NCI-H1694 (cell line): ENCODE results near the gene SEMA4G.
A peak's percentile ranks its signal among the peaks of the same experiment; 100 is the strongest.
"Not testable (repeated sequence)": the region's sequence is repeated elsewhere in the genome, so short reads cannot be mapped to it uniquely, and the experiment has no call there.

Experiments
- DNase-seq: peaks from one replicate; lab custom pipeline; 2025; lab: John Stamatoyannopoulos, UW

The SEMA4G gene

DNA sequence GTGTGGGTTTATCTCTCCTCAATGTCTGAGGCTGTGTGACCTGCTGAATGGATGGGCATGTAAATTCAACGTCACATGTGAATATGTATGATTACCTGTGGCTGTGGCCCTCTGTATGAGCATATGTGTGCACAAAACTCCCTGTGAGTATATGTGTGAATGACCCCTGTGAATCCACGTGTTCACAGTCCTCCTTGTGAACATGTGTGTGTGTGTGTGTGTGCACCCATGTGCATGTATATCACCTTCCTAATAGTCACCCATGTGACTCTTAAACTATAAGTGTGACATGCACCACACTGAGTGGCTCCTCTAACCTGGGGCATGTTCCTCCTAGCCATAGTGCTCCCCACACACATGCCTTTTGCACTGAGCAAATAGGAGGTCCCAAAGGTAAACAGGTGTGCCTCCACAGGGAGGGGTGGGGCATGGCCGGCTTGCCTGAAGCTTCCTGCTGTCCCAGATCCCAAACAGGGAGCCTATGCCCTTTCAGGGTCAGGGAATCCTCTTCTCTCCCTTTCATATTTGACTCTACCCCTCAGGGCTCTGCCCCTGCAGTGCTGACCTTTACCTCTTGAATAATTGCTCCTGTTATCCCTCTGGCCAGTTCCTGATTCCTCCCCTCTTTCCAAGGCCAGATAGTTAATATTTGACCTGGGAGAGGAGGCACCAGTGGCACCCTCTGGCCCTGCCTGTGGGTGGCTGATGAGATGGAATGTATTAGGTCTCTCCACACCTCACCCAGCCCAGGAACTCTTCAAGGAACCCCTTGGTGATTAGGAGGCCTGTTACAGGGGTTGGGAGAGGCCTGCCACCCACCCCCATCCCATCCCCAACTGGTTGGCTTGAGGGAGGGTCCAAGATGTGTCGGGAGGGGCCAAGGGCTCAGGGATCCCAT, 1.9 kb downstream of the SEMA4G start:
- DNase-seq = no peak

DNA sequence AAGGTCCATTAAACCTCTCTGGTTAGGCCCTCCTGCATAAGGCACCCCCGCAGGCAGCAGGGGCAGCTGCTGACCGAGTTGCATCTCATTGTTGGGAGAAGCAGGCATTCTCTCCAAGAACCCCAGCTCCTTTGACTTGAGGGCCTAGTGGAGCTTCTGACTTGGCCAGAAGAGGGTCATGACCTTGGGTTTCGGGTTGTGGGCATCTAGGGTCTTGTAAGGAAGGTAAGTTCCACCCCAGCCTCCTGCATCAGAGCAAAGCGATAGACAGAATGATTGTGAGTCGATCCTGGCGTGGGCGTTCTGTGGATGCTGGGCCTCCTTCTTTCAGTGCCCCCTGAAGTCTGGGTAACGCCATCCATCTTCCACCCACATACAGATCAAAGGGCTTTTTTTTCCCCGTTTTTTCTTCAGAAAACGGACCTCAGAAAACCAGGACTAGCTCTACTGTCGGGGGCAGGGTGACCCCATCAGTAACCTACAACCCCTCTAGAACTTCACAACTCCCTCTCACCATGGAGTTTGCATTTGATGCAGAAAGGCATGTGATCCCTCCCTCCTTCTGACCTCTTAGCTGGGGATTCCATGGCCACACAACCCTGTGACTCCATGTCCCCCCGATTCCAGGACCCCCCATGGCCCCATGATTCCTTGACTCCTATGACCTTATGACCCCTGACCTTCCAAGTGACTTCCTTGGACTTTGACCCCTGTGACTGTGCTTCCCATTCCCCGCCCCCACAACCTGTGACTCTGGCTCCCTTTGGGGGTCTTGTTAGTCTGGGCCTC, 3.0 kb downstream of the SEMA4G start:
- no peak for DNase-seq

DNA sequence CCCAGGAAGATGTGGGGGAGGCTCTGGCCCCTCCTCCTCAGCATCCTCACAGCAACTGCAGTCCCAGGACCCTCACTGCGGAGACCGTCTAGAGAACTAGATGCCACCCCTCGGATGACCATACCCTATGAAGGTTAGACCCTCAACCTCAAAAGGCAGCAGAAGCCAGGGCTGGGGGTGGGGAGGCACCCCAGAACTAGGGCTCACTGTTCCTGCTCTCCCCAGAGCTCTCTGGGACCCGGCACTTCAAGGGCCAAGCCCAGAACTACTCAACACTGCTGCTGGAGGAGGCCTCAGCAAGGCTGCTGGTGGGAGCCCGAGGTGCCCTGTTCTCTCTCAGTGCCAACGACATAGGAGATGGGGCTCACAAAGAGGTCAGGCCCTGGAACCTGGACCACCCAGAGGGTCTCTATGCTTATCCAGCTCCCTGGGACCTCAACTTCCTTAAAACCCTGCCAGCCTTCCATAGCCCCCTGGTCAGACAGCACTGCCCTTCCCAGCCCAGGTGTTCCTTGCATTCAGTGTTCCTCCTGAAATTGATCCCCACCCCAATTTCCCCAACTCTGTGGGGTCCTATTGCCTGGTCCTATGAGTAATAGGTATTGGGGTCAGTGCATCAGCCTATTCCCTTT, 3.7 kb downstream of the SEMA4G start:
- DNase-seq = no peak

DNA sequence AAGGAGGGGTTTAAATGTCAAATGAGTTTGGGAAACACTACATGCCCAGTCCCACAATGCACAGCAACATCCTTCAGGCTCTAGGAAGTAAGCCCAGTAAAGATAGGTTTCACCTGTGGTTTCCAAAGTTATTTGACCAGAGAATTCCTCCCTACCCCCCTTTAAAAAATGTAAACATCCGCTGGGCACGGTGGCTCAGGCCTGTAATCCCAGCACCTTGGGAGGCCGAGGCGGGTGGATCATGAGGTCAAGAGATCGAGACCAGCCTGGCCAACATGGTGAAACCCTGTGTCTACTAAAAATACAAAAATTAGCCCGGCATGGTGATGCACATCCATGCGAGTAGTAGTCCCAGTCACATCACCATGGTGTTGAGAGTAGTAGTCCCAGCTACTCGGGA, 6.1 kb downstream of the SEMA4G start:
- not testable (repeated sequence) for DNase-seq

DNA sequence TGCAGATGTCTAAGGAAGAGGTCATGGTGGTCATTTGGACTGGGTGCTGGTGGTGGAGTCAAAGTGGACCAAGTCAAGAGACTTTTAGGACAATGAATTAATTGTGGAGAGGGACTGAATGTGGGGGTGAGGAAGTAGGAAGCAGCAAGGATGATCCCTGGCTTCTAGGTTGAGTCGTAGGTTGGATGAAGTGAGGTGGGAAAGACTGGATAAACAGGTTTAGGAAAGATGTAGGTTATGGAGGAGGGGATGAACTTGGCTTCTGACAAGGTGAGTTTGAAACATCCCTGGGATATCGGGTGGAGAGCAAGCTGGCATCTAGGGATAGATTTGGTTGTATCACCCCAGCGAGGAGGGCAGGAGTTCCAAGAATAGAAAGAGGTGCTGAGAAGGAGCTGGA, 7.6 kb downstream of the SEMA4G start:
- DNase-seq = no peak

DNA sequence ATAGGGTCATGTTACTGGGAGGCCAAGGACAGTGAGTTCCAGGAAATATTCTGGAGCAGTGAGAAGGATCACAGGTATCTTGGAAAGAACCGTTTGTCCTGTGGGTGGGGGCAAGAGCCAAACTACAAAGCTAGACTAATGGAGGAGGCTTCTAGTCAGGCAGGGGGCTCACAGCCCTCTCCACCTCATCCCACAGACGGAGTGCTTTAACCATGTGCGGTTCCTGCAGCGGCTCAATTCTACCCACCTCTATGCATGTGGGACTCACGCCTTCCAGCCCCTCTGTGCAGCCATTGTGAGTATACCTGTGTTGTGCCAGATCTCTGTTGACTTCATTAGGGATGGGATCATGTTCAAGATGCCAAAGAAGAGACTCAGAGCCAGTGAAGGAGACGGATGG, 8.1 kb downstream of the SEMA4G start:
- DNase-seq = no peak

DNA sequence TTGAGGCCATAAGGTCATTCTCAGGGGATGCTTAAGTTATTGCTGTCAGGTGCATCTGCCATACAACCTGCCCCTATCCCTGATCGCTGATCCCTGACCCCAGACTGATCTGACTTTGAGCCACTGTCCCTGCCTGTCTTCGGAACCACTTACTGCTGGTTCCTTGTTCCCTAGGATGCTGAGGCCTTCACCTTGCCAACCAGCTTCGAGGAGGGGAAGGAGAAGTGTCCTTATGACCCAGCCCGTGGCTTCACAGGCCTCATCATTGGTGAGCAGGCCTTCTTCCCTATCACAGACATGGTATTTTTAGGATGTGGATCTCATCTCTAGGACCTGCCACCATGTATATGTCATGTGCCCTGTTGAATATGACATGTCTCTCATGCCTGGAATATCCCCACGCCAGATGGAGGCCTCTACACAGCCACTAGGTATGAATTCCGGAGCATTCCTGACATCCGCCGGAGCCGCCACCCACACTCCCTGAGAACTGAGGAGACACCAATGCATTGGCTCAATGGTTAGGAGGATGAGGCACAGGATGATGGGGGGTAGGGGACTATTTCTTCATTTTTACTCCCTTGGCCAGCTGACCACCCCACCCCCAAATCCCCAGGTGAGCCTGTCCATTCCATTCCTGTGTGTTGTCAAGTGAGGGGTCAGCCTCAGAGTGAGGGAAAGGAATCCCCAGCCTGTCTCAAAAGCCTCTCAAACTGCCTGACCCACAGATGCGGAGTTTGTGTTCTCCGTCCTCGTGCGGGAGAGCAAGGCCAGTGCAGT, 9.0 kb downstream of the SEMA4G start:
- no peak for DNase-seq

DNA sequence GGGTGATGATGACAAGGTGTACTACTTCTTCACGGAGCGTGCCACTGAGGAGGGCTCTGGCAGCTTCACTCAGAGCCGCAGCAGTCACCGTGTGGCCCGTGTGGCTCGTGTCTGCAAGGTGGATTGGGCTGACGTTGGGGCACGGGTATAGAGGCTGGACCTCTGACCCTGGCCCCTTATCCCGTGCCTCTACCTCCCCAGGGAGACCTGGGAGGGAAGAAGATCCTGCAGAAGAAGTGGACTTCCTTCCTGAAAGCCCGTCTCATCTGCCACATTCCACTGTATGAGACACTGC, 9.5 kb downstream of the SEMA4G start:
- no peak for DNase-seq

DNA sequence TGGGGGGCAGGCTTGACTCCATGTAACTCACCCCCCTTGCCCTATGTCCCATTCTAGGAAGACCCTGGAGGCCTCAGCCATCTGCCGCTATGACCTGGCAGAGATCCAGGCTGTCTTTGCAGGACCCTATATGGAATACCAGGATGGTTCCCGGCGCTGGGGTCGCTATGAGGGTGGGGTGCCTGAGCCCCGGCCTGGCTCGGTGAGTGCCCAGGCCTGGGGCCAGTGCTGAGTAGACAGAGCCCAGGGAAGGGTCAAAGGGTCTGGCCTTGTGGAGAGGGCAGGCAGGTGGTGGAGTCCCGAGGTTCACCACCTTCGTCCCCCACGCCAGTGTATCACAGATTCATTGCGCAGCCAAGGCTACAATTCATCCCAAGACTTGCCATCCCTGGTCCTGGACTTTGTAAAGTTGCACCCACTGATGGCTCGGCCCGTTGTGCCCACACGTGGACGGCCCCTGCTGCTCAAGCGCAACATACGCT, 10.5 kb downstream of the SEMA4G start:
- no peak for DNase-seq

DNA sequence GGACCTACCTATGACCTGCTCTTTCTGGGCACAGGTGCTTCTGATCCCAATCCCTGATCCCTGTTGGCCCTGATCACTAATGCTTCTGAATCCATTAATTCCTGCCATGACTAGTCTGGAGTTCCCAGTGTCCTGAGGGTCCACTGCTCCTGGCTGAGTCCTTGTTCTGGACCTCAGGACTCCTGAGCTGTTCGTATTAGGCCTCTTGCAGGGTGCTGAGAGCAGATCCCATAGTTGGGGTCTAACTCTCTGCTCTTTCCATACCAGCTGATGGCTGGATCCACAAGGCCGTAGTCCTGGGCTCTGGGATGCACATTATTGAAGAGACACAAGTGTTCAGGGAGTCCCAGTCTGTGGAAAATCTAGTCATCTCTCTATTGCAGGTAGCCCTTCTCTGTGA, 11.0 kb downstream of the SEMA4G start:
- DNase-seq = no peak

DNA sequence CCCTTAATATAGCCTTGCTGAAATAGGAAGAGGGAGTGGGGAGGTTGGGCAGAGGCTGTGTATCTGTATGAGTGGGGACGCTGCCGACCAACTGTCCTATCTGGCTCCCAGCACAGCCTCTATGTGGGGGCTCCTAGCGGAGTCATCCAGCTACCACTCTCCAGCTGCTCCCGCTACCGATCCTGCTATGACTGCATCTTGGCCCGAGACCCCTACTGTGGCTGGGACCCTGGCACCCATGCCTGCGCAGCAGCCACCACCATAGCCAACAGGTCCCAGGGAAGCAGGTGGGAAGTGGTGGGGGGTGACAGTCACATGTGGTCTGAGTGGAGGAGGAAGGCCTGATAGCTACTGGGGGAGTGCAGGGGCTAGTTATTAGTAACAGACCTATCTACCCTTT, 11.4 kb downstream of the SEMA4G start:
- DNase-seq = no peak

DNA sequence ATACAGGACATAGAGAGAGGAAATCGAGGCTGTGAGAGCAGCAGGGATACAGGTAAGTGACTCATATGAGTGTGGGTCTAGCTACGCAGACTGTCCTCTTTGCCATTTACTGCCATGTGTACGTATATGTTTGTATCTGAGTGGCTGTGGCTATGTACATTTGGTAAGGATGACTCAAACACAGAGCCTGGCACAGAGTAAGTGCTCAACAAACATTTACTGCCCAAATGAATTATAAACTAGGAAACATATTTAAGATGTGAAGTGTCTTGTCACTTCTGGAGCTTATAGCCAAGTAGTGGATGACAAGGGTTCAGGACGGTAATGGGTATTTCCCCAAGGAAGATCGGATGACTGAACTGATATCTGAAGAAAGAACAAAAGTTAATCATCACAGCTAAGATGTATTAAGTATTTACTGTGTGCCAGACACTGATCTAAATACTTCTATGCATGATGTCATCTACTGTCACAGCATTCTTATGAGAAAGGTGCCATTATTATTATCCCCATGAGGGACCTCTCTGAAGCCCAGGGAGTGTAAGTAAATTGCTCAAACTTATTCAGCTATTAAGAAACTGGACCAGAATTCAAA, 12.0 kb downstream of the SEMA4G start:
- DNase-seq = no peak

DNA sequence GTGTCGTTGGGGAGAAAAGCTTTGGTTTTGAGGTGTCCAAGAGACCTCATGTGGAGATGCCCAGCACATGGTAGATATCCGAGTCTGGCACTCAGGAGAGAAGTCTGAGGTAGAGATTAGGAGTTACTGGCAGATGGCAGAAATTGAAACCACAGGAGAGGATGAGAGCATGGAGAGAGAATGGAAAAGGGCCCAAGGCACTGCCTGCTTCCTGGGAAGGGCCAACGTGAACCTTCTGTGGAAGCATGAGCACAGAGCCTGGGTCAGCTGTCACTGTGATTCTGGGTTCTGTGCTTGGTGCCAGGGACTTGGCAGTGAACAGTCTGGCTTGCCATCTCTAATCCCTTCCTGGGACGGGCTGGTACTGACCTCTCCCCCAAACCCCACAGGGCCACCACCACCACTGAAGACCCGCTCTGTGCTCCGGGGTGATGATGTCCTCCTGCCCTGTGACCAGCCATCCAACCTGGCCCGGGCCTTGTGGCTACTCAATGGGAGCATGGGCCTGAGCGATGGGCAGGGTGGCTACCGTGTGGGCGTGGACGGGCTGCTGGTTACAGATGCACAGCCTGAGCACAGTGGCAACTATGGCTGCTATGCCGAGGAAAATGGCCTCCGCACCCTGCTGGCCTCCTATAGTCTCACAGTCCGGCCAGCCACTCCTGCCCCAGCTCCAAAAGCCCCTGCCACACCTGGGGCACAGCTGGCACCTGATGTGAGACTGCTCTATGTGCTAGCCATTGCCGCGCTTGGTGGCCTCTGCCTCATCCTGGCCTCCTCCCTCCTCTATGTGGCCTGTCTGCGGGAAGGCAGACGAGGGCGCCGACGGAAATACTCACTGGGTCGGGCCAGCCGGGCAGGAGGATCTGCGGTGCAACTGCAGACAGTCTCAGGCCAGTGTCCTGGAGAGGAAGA, 13.9 kb downstream of the SEMA4G start:
- DNase-seq = no peak

DNA sequence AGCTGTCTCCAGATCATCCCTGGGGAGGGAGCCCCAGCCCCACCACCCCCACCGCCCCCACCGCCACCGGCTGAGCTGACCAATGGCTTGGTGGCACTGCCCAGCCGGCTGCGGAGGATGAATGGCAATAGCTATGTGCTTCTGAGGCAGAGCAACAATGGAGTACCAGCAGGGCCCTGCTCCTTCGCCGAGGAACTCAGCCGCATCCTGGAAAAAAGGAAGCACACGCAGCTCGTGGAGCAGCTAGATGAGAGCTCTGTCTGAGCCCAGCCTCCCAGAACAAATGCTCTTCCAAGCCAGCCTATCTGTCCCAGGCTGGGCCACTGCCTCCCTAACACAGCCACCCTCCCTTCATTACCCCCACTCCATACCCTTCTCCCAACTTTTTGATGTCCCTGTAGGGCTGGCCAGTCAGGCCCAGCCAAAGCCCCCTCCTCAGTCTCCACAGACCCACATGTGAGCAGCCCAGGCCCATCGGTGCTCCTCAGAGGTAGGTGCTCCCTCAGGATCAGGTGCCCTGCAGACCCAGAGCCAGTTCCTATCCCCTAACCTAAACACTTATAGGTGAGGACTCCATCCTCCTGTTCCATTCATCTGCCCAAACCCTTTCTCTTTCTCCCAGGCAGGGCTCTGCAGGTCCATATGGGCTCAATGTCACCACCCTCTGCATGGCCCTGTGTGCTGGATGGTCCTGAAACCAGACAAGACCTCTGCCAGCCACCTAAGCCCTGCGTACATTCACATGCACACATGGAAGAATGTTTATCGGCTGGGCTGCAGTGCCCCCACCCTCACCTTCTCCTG, 14.8 kb downstream of the SEMA4G start:
- no peak for DNase-seq

DNA sequence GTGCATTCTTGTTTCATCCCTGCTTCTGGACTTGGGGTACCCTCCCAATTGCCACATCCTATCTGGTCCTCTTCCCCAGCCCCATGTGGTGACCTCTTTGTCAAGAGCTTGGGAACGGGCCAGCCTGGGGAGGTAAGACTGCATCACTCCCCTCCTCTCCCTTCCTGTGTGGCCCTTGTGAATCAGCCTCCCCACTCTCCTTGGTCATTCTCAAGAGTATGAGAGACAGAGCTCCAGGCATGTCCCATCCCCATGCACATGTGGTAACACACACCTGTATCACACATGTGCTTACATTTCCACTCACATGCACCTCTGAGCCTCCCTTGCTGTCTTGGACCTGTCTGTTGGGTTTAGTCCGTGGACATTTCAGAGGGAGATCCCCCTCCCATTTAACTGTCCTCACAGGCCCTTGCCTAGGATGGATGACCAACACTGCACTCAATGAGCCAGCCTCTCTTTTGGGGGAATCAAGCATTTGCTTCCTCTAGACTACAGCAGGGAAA, 15.4 kb downstream of the SEMA4G start:
- DNase-seq = no peak

DNA sequence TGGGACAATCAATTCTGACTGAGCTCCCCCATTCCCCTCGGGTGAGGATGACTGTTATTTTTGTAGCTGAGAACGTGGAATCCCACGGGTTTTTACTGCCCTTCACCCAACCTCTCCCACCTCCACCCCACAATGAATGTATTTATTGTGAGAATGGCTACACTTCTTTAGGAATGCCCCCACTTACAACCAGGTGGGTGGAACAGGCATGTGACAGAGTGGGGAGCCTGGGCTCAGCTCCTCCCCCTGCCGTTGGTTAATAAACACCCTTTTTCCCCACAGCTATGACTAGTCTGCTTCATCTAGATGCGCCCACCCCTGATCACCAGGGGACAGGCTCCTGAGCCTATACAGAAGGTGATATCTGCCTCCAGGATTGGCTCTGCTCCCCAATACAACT, 16.0 kb downstream of the SEMA4G start:
- no peak for DNase-seq

DNA sequence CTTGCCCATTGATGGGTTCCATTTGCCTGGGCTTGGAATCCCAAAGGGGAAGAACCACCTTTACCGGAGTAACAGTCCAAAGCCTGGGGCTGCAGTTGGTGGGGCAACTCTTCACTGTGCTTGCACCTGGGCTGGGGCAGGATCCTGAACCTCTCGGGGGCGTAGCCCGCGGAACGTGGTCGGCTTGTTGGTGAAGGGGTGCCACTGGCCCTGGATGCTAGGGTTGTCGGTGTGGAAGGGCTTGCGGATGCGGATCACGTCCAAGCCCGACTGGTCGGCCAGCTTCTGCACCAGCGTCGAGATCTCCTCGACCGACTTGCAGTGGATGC, 17.3 kb downstream of the SEMA4G start:
- no peak for DNase-seq

DNA sequence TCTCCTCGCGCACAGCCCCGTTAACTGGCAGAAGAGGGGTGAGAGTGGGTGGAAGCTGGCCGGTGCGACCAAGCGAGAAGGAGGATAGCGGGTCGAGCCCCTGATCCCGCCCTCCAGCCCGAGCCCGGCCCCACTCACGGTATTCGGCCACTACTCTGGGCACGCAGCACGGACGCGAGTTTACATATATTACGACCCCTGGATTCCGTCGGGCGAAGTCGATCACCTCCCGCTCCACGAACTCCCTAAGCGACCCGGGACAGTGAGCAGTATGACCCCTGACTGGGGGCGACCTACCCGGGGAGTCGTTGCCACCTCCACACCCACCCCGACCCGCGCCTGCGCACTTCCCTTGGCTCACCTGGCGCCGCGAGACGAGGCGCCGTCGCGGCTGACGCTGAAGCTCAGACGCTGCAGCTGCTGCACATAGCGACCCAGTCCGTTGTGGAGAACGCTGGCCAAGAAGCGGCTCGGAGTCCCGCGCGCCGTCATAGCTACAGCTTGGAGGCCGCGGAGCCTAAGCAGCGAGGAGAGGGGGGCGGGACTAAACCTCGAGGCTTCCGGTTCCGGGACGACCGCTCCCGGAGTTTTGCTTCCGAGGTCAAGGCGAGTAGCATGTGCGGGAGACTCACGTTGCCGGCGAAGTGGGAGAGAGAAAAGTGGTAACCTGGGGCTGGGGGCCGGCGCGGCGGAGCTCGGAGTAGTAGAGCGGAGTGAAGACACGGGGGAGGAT, 17.8 kb downstream of the SEMA4G start, which contains the start of the genes MRPL43 and TWNK:
TSS of gene MRPL43 (minus strand) at position 546 of the 733 bp plus-strand sequence. CDS start at position 492, 54 bp downstream.
TSS of gene TWNK (plus strand) at position 592 of the 733 bp plus-strand sequence. CDS start 668 bp downstream, outside the sequence.
- DNase-seq = peak; percentile 39

DNA sequence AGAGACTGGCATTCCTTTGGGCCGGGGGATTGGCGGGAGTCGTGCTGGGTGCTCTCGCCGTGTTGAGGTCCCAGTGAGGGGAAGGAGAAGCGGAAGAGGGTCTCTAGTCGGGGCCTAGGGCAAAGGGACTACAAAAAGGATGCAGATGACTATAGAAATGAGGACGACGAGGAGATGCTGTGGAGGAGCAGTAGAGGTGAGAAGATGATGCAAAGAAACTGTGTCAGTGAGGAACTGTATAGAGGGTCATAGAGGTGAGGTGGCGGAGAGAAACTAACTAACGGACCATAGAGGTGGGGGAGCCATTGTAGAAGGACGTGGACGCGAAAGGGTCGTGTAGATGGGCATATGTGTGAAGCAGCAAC, 18.4 kb downstream of the SEMA4G start:
- DNase-seq = no peak
